Prostate gland (tissue), 2 donors: Measurements from ENCODE around the gene CTNNA3.

Experiments used
- CTCF ChIP-seq, 4 experiments: fragments of 200-600 bp in 2 of 4; fragments of 450-650 bp in 2 of 4; sonication (generic) in 2 of 4; IDR thresholded peaks; 1 replicate in 3 of 4; 2 replicates in 1 of 4; pipeline ENCODE4 v1.5.1; 2016 to 2019; ENCODE audit warnings: antibody characterized with exemption in 4 of 4, mild to moderate bottlenecking in 2 of 4, moderate library complexity in 2 of 4
- POLR2A ChIP-seq: fragments of 450-650 bp; IDR thresholded peaks from one replicate; pipeline ENCODE4 v1.6.1; 2016; ENCODE audit warnings: antibody characterized with exemption, mild to moderate bottlenecking
- POLR2AphosphoS5 ChIP-seq: sonication (generic); formaldehyde crosslinking; IDR thresholded peaks from one replicate; pipeline ENCODE4 v1.6.1; 2017; ENCODE audit warnings: antibody characterized with exemption

- TF ChIP-seq CTCF (IDR thresholded peaks at IDR 0.05): no peak
- no peak for TF ChIP-seq POLR2A
- TF ChIP-seq POLR2AphosphoS5: no peak
Observed at GRCh38 chr10:66326876-66327275, 1369.1 kb downstream of the CTNNA3 start.
